Measurements from ENCODE around the gene TMEM231.
"Not testable (repeated sequence)": the region's sequence is repeated elsewhere in the genome, so short reads cannot be mapped to it uniquely, and the experiment has no call there.

The TMEM231 gene, protein sequence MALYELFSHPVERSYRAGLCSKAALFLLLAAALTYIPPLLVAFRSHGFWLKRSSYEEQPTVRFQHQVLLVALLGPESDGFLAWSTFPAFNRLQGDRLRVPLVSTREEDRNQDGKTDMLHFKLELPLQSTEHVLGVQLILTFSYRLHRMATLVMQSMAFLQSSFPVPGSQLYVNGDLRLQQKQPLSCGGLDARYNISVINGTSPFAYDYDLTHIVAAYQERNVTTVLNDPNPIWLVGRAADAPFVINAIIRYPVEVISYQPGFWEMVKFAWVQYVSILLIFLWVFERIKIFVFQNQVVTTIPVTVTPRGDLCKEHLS

DNA sequence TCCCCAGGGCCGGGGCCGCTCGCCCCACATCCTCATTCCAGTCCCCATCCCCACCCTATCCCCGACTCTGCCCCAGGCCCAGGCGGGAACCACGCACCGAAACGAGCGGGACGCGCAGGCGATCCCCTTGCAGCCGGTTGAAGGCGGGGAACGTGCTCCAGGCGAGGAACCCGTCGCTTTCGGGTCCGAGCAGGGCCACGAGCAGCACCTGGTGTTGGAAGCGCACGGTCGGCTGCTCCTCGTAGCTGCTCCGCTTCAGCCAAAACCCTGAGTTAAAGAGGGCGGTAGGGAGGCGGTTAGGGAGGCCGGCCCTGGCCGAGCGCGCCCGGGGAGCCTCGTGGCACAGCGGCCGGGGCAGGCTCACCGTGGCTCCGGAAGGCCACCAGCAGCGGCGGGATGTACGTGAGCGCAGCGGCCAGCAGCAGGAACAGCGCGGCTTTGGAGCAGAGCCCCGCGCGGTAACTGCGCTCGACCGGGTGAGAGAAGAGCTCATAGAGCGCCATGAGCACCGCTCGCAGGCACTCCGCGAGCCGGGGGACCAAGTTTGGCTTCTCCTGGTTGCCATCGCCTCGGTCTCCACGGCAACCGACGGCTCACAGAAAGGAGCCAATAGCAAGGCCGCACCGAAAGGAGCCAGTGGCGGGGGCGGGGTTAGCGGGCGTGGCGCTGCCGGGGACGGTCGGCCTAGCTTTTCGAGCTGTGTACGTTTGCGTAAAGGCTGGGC, at the start of gene TMEM231:
Gene TMEM231, minus strand, starts transcription at position 546 of the 724 bp plus-strand sequence. Its CDS starts 43 bp downstream, at position 503.
- FAIRE-seq = no peak

GRCh38 chr16:75603241-75603640, 47.2 kb upstream of the TMEM231 start:
- FAIRE-seq = no peak

DNA sequence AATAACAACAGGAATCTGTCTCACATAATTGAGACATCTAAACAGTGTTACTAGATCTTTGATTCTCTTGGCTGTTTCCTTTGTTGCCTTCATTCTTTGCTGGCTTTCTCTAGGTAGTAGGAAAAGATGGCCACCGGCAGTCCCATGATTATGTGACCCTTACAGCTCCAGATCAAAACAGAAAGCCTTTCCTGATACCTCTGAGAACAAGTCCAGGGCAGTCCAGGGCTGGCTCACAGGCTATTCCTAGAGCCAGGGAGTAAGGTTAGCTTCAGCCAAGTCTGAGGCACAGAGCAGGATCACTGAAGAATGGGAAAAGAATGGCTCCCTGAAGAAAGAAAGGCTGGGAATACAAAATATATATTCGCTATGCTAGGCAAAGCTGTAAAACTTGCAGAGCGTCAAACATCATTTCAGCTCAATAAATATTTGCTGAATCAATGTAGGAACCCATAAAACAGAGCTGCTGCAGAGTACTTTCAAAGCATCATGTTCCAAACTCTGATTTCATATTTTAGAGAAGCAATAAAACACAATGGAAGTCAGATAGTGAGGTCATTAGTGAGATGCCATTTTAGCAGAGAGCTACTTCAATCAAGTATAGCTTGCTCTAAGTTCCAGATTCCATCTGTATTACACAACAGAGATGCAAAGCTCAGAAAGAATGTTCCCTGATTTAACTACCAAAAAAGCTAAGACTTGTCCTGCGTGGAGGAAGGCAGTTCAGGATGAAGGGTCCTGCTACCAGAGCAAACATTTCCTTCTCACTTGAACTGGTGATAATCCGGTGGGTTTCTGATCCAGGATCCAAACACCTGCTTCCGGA, 43.6 kb upstream of the TMEM231 start:
- no peak for FAIRE-seq

DNA sequence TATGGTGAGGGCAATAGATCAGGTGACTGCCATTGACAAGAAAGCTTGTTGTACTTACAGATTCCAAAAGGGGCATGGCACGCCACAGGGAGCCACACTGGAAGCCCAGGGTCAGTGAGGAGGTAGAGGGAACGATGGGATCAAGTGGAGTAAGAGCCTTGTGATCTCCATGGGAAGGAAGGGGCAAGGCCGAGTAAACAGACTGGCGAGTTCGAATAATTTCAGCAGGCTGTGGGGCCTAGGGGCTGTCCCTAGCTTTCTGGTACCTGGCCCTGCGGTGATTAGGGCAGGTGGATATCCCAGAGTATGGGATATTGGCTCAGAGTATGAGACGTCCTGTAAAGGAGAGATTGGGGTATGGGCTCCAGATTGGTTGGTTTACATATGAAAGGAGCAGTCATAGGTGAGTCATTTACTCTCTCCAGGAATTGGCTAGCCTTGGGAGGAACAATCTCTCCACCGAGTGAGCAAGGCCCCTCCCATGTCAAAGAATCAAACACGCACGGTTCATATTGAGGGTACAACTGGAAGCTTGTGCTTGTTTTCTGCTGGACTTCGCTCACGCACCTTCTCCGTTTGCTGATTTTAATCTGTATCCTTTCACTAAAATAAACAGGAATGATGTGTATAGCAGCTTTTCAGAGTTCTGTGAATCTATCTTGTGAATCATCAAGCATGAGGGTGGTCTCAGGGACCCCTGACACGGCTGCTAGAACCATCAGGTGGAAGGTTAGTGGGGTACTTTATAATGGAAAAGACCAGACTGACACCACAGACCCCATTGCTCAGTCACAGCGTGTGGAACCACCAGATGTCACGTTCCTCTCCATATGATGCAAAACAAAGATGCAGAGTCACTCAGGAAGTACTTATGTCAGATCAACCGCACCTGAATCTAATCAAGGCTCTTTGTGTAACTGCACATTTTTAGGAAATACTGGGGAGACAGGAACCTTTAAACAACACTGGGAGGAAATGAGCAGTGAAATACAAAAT, 38.1 kb upstream of the TMEM231 start:
- FAIRE-seq = no peak

DNA sequence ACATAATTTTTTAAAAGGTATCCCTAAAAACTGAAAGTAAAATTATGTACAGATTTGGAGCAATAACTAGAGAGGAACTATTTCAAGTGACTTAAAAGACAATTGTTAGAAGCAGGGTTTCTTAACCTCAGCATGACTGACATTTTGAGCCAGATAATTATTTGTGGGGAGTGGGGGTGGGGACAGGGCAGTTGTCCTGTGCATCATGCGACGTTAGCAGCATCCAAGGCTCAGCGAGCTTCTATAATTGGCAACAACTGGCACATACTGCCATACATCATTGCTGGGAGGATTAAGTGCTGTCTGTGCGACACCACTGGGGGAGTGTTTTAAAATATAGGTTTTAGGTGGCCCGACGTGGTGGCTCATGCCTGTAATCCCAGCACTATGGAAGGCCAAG, 37.3 kb upstream of the TMEM231 start:
- FAIRE-seq = no peak

DNA sequence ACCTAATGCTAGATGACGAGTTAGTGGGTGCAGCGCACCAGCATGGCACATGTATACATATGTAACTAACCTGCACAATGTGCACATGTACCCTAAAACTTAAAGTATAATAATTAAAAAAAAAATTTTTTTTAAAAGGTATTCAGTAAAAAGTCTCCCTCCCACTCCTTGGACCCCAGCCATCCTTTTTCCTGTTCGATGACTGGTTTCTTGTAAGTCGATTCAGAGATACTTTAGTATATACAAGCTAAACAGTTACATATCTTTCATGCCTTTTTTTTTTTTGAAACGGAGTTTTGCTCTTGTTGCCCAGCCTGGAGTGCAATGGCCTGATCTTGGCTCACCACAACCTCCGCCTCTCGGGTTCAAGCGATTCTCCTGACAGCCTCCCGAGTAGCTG, 35.9 kb upstream of the TMEM231 start:
- FAIRE-seq = not testable (repeated sequence)

- no peak for FAIRE-seq
These were observed 35.1 kb upstream of the TMEM231 start for GRCh38 chr16:75590920-75591843.

- no peak for FAIRE-seq
These were observed 33.3 kb upstream of the TMEM231 start for GRCh38 chr16:75589306-75589705.

DNA sequence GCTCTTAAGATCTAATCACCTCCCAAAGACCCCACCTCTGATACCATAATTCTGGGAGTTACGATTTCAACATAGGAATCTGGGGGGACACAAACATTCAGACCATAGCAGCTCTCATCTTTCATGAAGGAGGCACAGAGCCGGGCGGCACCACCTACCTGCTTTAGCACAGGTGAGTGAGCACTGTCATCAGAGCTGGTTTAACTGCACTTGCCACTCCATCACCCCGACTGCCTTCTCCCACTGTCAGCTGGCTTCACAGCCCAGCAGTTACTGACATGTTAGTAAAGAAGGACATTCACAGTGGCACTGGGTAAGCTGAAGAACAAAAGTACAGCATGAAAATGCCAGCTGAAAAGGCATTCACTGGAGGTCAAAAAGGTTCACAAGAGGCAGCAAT, 32.7 kb upstream of the TMEM231 start:
- no peak for FAIRE-seq

DNA sequence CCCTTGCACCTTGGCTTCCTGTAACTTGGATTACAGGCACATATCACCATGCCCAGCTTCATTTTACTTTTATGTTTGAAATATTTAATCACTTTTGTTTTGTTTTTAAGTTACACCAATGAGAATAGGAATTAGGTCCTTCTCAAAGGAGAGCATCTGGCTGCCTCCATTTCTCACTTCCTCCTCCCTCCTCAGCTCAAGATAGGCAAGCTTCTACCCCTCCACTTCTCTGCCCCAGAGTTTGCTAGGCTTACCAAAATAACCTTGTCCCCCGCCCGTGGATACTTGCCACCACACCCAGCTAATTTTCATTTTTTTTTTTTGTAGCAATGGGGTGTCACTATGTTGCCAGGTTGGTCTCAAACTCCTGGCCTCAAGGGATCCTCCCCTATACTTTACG, 28.1 kb upstream of the TMEM231 start:
- FAIRE-seq = no peak

- no peak for FAIRE-seq
These were observed 23.3 kb upstream of the TMEM231 start for GRCh38 chr16:75579281-75579834.

DNA sequence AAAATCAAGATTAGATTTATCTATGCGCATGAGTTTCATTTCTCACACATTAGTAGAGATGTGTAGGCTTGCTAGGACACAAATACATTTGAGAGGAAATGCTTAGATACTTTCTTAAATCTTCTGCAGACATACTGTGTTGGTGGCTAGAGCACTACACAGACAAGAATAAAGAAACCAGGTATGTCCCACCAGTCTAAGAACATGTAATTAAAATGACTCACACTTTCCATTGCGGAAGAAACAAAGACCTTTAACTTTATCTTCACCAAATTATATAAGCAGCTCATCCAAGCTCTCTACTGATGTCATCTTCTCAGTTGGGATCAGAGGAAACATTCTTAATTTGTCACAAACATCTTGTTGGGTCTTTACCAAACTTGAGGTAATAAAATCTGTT, 22.7 kb upstream of the TMEM231 start:
- FAIRE-seq = no peak

- FAIRE-seq = no peak
These were observed 22.2 kb upstream of the TMEM231 start for GRCh38 chr16:75578212-75578611.

- no peak for FAIRE-seq
These were observed 20.3 kb upstream of the TMEM231 start for GRCh38 chr16:75576384-75576811.

- no peak for FAIRE-seq
These were observed 19.9 kb upstream of the TMEM231 start for GRCh38 chr16:75575958-75576357.

GRCh38 chr16:75573955-75574354, 17.9 kb upstream of the TMEM231 start:
- no peak for FAIRE-seq

DNA sequence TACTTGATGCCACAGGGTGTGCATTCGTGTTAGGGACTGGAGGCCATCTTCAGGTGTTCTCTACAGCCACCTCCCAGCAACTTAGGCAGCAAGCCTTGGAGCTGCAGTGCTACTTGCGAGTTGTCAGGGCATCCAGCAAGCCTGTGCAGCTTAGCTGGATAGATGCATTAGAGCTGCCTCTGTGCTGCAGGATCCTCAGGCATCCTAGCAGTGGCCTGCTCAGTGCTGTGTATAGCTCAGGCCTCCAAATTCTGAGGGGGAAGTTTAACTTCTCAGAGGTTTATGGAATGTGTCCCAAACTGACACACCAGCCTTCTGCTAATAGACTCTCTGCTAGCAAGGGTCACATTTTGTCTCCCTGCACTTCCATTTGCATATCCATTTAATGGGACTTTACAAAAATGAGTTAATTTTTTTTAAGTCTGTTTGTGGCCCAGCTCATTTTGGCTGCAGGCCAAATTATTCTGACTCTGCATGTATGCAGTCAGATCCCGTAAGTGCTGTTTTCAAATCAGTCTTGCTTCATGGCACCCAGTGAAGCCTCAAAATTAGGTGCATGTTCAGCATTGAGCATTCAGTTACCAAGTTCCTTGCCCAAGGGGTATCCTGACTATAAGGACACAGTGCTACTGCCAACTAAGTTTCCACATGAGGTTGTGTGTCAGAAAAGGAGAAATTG, 17.0 kb upstream of the TMEM231 start:
- no peak for FAIRE-seq

- FAIRE-seq = no peak
These were observed 14.5 kb upstream of the TMEM231 start for GRCh38 chr16:75570396-75571065.

DNA sequence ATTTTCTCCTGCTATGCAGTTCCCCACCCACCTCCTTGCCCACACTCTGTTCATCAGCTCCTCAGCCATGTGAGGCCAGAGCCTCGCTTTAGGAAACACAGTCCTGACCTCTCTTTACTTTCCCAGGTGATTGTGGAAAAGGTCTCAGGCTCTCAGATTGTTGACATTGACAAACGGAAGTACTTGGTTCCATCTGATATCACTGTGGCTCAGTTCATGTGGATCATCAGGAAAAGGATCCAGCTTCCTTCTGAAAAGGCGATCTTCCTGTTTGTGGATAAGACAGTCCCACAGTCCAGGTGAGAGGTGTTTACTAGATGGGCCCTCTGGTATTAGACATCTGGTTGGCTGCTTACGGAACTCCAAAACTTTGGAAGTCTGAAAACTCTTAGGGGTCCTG, 11.9 kb upstream of the TMEM231 start:
- no peak for FAIRE-seq

Measured in islet of Langerhans (tissue), 1 donor.